GM19025 (cell line): ENCODE measurements around the gene PNPLA8.
"Not testable (repeated sequence)": the region's sequence is repeated elsewhere in the genome, so short reads cannot be mapped to it uniquely, and the experiment has no call there.

ENCODE experiments used
- ATAC-seq: cut with Tn5 transposase; IDR thresholded peaks from one replicate; pipeline ENCODE4 v1.9.1; 2021; ENCODE audit warnings: mild to moderate bottlenecking, low read depth, moderate library complexity; ENCODE audit not compliant: unreplicated experiment

Gene PNPLA8

GRCh38 chr7:108484137-108484536, 41.8 kb downstream of the PNPLA8 start:
- no peak for ATAC-seq

- ATAC-seq: no peak
Measured at GRCh38 chr7:108480311-108480710, 45.6 kb downstream of the PNPLA8 start.

- no peak for ATAC-seq
Measured at GRCh38 chr7:108479751-108480150, 46.2 kb downstream of the PNPLA8 start.

GRCh38 chr7:108479118-108479517, 46.8 kb downstream of the PNPLA8 start:
- no peak for ATAC-seq

- no peak for ATAC-seq
Measured at GRCh38 chr7:108468246-108468645, 57.7 kb downstream of the PNPLA8 start.

- ATAC-seq: no peak
Measured at GRCh38 chr7:108467391-108467790, 58.5 kb downstream of the PNPLA8 start.

GRCh38 chr7:108466322-108466721, 59.6 kb downstream of the PNPLA8 start:
- not testable (repeated sequence) for ATAC-seq

GRCh38 chr7:108464743-108465142, 61.2 kb downstream of the PNPLA8 start:
- no peak for ATAC-seq

- ATAC-seq: no peak
Measured at GRCh38 chr7:108463613-108464012, 62.3 kb downstream of the PNPLA8 start.

- ATAC-seq: no peak
Measured at GRCh38 chr7:108461840-108462239, 64.1 kb downstream of the PNPLA8 start.

- ATAC-seq: no peak
Measured at GRCh38 chr7:108460964-108461363, 65.0 kb downstream of the PNPLA8 start.

- ATAC-seq: no peak
Measured at GRCh38 chr7:108459922-108460551, 65.9 kb downstream of the PNPLA8 start.

GRCh38 chr7:108457871-108458270, 68.1 kb downstream of the PNPLA8 start:
- no peak for ATAC-seq

- no peak for ATAC-seq
Measured at GRCh38 chr7:108456845-108457540, 68.9 kb downstream of the PNPLA8 start.

- ATAC-seq: no peak
Measured at GRCh38 chr7:108455998-108456677, 69.8 kb downstream of the PNPLA8 start, which contains the start of gene NRCAM. NRCAM (minus strand) TSS chr7:108456436; CDS start chr7:108240064, 216,372 bp downstream.

GRCh38 chr7:108455551-108455997, 70.4 kb downstream of the PNPLA8 start:
- ATAC-seq: no peak

GRCh38 chr7:108454674-108455550, 71.0 kb downstream of the PNPLA8 start:
- ATAC-seq: no peak

- ATAC-seq: no peak
Measured at GRCh38 chr7:108454317-108454673, 71.6 kb downstream of the PNPLA8 start.

- ATAC-seq: no peak
Measured at GRCh38 chr7:108453320-108453719, 72.6 kb downstream of the PNPLA8 start.

- ATAC-seq: no peak
Measured at GRCh38 chr7:108452707-108453106, 73.2 kb downstream of the PNPLA8 start.
